ENCODE results near the gene EXOSC5.
"Not testable (repeated sequence)": the region's sequence is repeated elsewhere in the genome, so short reads cannot be mapped to it uniquely, and the experiment has no call there.

Gene EXOSC5

GRCh38 chr19:41392775-41393174, 4.4 kb downstream of the EXOSC5 start:
- H3K4me3 ChIP-seq (ENCODE audit: insufficient read depth, low read depth, low read length): no peak overlapping the region
- no peaks in the 10 kb centered on the region for H3K27me3 ChIP-seq (ENCODE audit: control insufficient read depth, insufficient read depth, low read length, poor library complexity, severe bottlenecking)
- H3K4me1 ChIP-seq (ENCODE audit: control insufficient read depth, insufficient read depth, low read length): no peaks in the 10 kb centered on the region
- H3K27ac ChIP-seq (ENCODE audit: insufficient read depth, low read depth, low read length, poor library complexity, severe bottlenecking): no peak overlapping the region
- WGBS, 2 experiments: 94% methylated on average over 12 of the region's 12 CpGs
- H3K9me3 ChIP-seq (ENCODE audit: control insufficient read depth, low read length): no peaks in the 10 kb centered on the region
- peaks cover 11% of the 10 kb centered on the region for H3K36me3 ChIP-seq (ENCODE audit: control insufficient read depth, insufficient read depth, low read length)

- H3K27ac ChIP-seq (ENCODE audit: insufficient read depth, low read depth, low read length, poor library complexity, severe bottlenecking): no peak overlapping the region
- peaks cover 11% of the 10 kb centered on the region for H3K36me3 ChIP-seq (ENCODE audit: control insufficient read depth, insufficient read depth, low read length)
- no peaks in the 10 kb centered on the region for H3K27me3 ChIP-seq (ENCODE audit: control insufficient read depth, insufficient read depth, low read length, poor library complexity, severe bottlenecking)
- WGBS, 2 experiments: 92 to 94% methylated on average over 11 of the region's 11 CpGs
- no peak overlapping the region for H3K4me3 ChIP-seq (ENCODE audit: insufficient read depth, low read depth, low read length)
- no peaks in the 10 kb centered on the region for H3K4me1 ChIP-seq (ENCODE audit: control insufficient read depth, insufficient read depth, low read length)
- H3K9me3 ChIP-seq (ENCODE audit: control insufficient read depth, low read length): no peaks in the 10 kb centered on the region
Observed at GRCh38 chr19:41391618-41392017, 5.5 kb downstream of the EXOSC5 start.

- Histone ChIP-seq H3K4me1 (ENCODE audit: control insufficient read depth, insufficient read depth, low read length) (no peaks in the 10 kb centered on the region), H3K9me3 (ENCODE audit: control insufficient read depth, low read length) (no peaks in the 10 kb centered on the region), H3K4me3 (ENCODE audit: insufficient read depth, low read depth, low read length) (no peak overlapping the region), H3K27me3 (ENCODE audit: control insufficient read depth, insufficient read depth, low read length, poor library complexity, severe bottlenecking) (no peaks in the 10 kb centered on the region), H3K27ac (ENCODE audit: insufficient read depth, low read depth, low read length, poor library complexity, severe bottlenecking) (no peak overlapping the region), H3K36me3 (ENCODE audit: control insufficient read depth, insufficient read depth, low read length) (peaks cover 11% of the 10 kb centered on the region)
- 95% methylated on average over 13 of the region's 13 CpGs for WGBS, 2 experiments
Observed at GRCh38 chr19:41386442-41386841, 10.7 kb downstream of the EXOSC5 start.

DNA sequence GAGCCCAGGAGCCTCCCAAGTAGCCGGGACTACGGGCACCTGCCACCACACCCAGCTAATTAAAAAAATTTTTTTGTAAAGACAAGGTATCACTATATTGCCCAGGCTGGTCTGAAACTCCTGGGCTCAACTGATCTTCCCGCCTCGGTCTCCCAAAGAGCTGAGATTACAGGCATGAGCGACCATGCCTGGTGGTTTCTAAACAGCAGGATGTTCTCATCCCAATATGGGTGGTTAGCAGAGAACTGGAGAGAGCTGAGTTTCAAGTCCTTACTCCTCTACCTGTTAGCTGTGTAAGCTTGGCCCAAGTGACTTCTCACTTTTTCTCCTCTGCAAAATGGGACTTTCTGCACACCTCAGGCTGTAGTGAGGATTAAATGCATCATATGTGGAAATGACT, 12.8 kb downstream of the EXOSC5 start:
- H3K4me3 ChIP-seq (ENCODE audit: insufficient read depth, low read depth, low read length): no peak overlapping the region
- 85 to 93% methylated on average over 5 of the region's 5 CpGs for WGBS, 2 experiments
- peaks cover under 1% of the 10 kb centered on the region for H3K36me3 ChIP-seq (ENCODE audit: control insufficient read depth, insufficient read depth, low read length)
- H3K4me1 ChIP-seq (ENCODE audit: control insufficient read depth, insufficient read depth, low read length): no peaks in the 10 kb centered on the region
- H3K9me3 ChIP-seq (ENCODE audit: control insufficient read depth, low read length): no peaks in the 10 kb centered on the region
- no peak overlapping the region for H3K27ac ChIP-seq (ENCODE audit: insufficient read depth, low read depth, low read length, poor library complexity, severe bottlenecking)
- no peaks in the 10 kb centered on the region for H3K27me3 ChIP-seq (ENCODE audit: control insufficient read depth, insufficient read depth, low read length, poor library complexity, severe bottlenecking)

- 92 to 95% methylated on average over 8 of the region's 8 CpGs for WGBS, 2 experiments
- H3K4me1 ChIP-seq (ENCODE audit: control insufficient read depth, insufficient read depth, low read length); H3K9me3 ChIP-seq (ENCODE audit: control insufficient read depth, low read length); H3K4me3 ChIP-seq (ENCODE audit: insufficient read depth, low read depth, low read length); H3K27me3 ChIP-seq (ENCODE audit: control insufficient read depth, insufficient read depth, low read length, poor library complexity, severe bottlenecking); H3K36me3 ChIP-seq (ENCODE audit: control insufficient read depth, insufficient read depth, low read length); H3K27ac ChIP-seq (ENCODE audit: insufficient read depth, low read depth, low read length, poor library complexity, severe bottlenecking): not testable (repeated sequence)
Observed at GRCh38 chr19:41381536-41381935, 15.6 kb downstream of the EXOSC5 start.

DNA sequence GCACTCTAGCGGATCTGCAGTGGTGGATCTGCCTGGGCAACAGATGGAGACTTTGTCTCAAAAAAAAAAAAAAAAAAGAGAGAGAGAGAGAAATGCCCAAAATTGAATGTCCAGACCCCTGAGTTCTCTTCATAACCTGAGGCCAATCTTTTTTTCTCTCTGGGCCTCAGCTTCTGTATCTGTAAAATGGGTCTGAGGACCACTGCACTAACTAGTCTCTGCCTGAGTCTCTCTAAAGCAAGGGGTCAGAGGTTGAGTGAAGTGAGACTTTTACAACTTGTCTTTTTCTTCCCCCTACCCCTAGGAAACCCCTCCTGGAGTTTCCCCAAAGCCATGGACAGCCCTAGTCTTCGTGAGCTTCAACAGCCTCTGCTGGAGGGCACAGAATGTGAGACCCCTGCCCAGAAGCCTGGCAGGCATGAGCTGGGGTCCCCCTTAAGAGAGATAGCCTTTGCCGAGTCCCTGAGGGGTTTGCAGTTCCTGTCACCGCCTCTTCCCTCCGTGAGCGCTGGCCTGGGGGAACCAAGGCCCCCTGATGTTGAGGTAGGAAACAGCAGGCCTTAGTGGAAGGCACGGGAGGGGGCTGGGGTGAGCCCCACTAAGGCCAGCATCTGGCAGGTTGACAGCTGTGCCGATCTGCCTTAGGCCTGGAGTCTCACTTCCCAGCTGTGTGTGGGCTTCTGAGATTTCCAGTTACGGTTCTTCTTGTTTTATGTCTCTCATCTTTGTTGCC, 19.0 kb downstream of the EXOSC5 start:
- no peak overlapping the region for H3K27ac ChIP-seq (ENCODE audit: insufficient read depth, low read depth, low read length, poor library complexity, severe bottlenecking)
- H3K4me3 ChIP-seq (ENCODE audit: insufficient read depth, low read depth, low read length): no peak overlapping the region
- 46% methylated on average over 9 of the region's 9 CpGs for WGBS, 2 experiments
- H3K27me3 ChIP-seq (ENCODE audit: control insufficient read depth, insufficient read depth, low read length, poor library complexity, severe bottlenecking): no peaks in the 10 kb centered on the region
- H3K36me3 ChIP-seq (ENCODE audit: control insufficient read depth, insufficient read depth, low read length): no peaks in the 10 kb centered on the region
- peaks cover 4% of the 10 kb centered on the region for H3K4me1 ChIP-seq (ENCODE audit: control insufficient read depth, insufficient read depth, low read length)
- no peaks in the 10 kb centered on the region for H3K9me3 ChIP-seq (ENCODE audit: control insufficient read depth, low read length)

- H3K27ac ChIP-seq (ENCODE audit: insufficient read depth, low read depth, low read length, poor library complexity, severe bottlenecking): no peak overlapping the region
- H3K9me3 ChIP-seq (ENCODE audit: control insufficient read depth, low read length): no peaks in the 10 kb centered on the region
- peaks cover 4% of the 10 kb centered on the region for H3K4me1 ChIP-seq (ENCODE audit: control insufficient read depth, insufficient read depth, low read length)
- H3K4me3 ChIP-seq (ENCODE audit: insufficient read depth, low read depth, low read length): peak overlapping the region; percentile 56
- H3K27me3 ChIP-seq (ENCODE audit: control insufficient read depth, insufficient read depth, low read length, poor library complexity, severe bottlenecking): no peaks in the 10 kb centered on the region
- no peaks in the 10 kb centered on the region for H3K36me3 ChIP-seq (ENCODE audit: control insufficient read depth, insufficient read depth, low read length)
- 57 to 65% methylated on average over 8 of the region's 8 CpGs for WGBS, 2 experiments
Observed at GRCh38 chr19:41376998-41377365, 20.2 kb downstream of the EXOSC5 start.

- peak within 1 kb of the TSS; percentile 56 for H3K4me3 ChIP-seq (ENCODE audit: insufficient read depth, low read depth, low read length)
- no peaks in the 10 kb centered on the region for H3K27me3 ChIP-seq (ENCODE audit: control insufficient read depth, insufficient read depth, low read length, poor library complexity, severe bottlenecking)
- H3K4me1 ChIP-seq (ENCODE audit: control insufficient read depth, insufficient read depth, low read length): peaks cover 4% of the 10 kb centered on the region
- 2 to 3% methylated on average over 47 of the region's 47 CpGs for WGBS, 2 experiments
- H3K9me3 ChIP-seq (ENCODE audit: control insufficient read depth, low read length): no peaks in the 10 kb centered on the region
- no peaks in the 10 kb centered on the region for H3K36me3 ChIP-seq (ENCODE audit: control insufficient read depth, insufficient read depth, low read length)
- peak within 1 kb of the TSS; percentile 40 for H3K27ac ChIP-seq (ENCODE audit: insufficient read depth, low read depth, low read length, poor library complexity, severe bottlenecking)
Observed at GRCh38 chr19:41376241-41376997, 20.7 kb downstream of the EXOSC5 start, which contains the start of gene TMEM91. TMEM91 (plus strand) TSS chr19:41376533; CDS start chr19:41378310, 1,777 bp downstream.

- no peaks in the 10 kb centered on the region for H3K27me3 ChIP-seq (ENCODE audit: control insufficient read depth, insufficient read depth, low read length, poor library complexity, severe bottlenecking)
- peaks cover 4% of the 10 kb centered on the region for H3K4me1 ChIP-seq (ENCODE audit: control insufficient read depth, insufficient read depth, low read length)
- H3K9me3 ChIP-seq (ENCODE audit: control insufficient read depth, low read length): no peaks in the 10 kb centered on the region
- no peak overlapping the region for H3K27ac ChIP-seq (ENCODE audit: insufficient read depth, low read depth, low read length, poor library complexity, severe bottlenecking)
- no peak overlapping the region for H3K4me3 ChIP-seq (ENCODE audit: insufficient read depth, low read depth, low read length)
- WGBS, 2 experiments: 88 to 93% methylated on average over 10 to 11 of the region's 12 CpGs
- no peaks in the 10 kb centered on the region for H3K36me3 ChIP-seq (ENCODE audit: control insufficient read depth, insufficient read depth, low read length)
Observed at GRCh38 chr19:41373993-41374392, 23.2 kb downstream of the EXOSC5 start.

- no peak overlapping the region for H3K4me3 ChIP-seq (ENCODE audit: insufficient read depth, low read depth, low read length)
- 93 to 100% methylated on average over 1 to 2 of the region's 2 CpGs for WGBS, 2 experiments
- H3K9me3 ChIP-seq (ENCODE audit: control insufficient read depth, low read length): no peaks in the 10 kb centered on the region
- H3K27ac ChIP-seq (ENCODE audit: insufficient read depth, low read depth, low read length, poor library complexity, severe bottlenecking): no peak overlapping the region
- no peaks in the 10 kb centered on the region for H3K36me3 ChIP-seq (ENCODE audit: control insufficient read depth, insufficient read depth, low read length)
- no peaks in the 10 kb centered on the region for H3K27me3 ChIP-seq (ENCODE audit: control insufficient read depth, insufficient read depth, low read length, poor library complexity, severe bottlenecking)
- peaks cover 4% of the 10 kb centered on the region for H3K4me1 ChIP-seq (ENCODE audit: control insufficient read depth, insufficient read depth, low read length)
Observed at GRCh38 chr19:41372501-41372900, 24.7 kb downstream of the EXOSC5 start.
